Caki2 (cell line): ENCODE data around the gene CTNNA3. TPM values are rescaled to one million over a fixed set of nuclear protein-coding genes. Genes with fewer than 3 reads are reported as not detected.

Experiments used
- DNase-seq: peaks from one replicate; pipeline ENCODE4 v3.0.0-alpha.2; 2015; ENCODE audit warnings: low read depth
- in situ Hi-C: cut with HindIII; loops from 2 replicates; pipeline ENCODE4 v1.10.0; 2016; ENCODE audit warnings: low sequenced_read_pairs, low pct_unique_long_range_greater_than_20kb, mixed read lengths
- total RNA-seq: library from RNA; depleted of rRNA; stranded (reverse); fragments of >200 nt; shearing (Covaris generic); gene quantifications from 2 replicates; pipeline ENCODE4 v1.2.3, GENCODE V29; 2014; ENCODE audit warnings: low replicate concordance

The CTNNA3 gene
- total RNA-seq, 1 experiment from 2014 or later = not detected

GRCh38 chr10:67036808-67037207, 659.2 kb downstream of the CTNNA3 start:
- DNase-seq = no peak
- in situ Hi-C loops = no loop called here

GRCh38 chr10:67033878-67034277, 662.1 kb downstream of the CTNNA3 start:
- in situ Hi-C loops = no loop called here
- DNase-seq = no peak

- DNase-seq = no peak
- in situ Hi-C loops = no loop called here
Observed at GRCh38 chr10:67022099-67022498, 673.9 kb downstream of the CTNNA3 start.

- DNase-seq = no peak
- in situ Hi-C loops = no loop called here
Observed at GRCh38 chr10:67017218-67017617, 678.8 kb downstream of the CTNNA3 start.

- in situ Hi-C loops = no loop called here
Observed at GRCh38 chr10:67015225-67015624, 680.8 kb downstream of the CTNNA3 start.

GRCh38 chr10:67011981-67012380, 684.0 kb downstream of the CTNNA3 start:
- DNase-seq = no peak
- in situ Hi-C loops = no loop called here

More at GRCh38 chr10:67015225-67015624, 680.8 kb downstream of the CTNNA3 start:
- DNase-seq = no peak

- in situ Hi-C loops = no loop called here
Observed at GRCh38 chr10:67011480-67011879, 684.5 kb downstream of the CTNNA3 start.

GRCh38 chr10:67005981-67006380, 690.0 kb downstream of the CTNNA3 start:
- in situ Hi-C loops = no loop called here

More at GRCh38 chr10:67011480-67011879, 684.5 kb downstream of the CTNNA3 start:
- no peak for DNase-seq

GRCh38 chr10:67004690-67005089, 691.3 kb downstream of the CTNNA3 start:
- in situ Hi-C loops = no loop called here
- no peak for DNase-seq

More at GRCh38 chr10:67005981-67006380, 690.0 kb downstream of the CTNNA3 start:
- DNase-seq = no peak

GRCh38 chr10:66999762-67000545, 696.0 kb downstream of the CTNNA3 start:
- in situ Hi-C loops = no loop called here
- no peak for DNase-seq

GRCh38 chr10:66996996-66997395, 699.0 kb downstream of the CTNNA3 start:
- in situ Hi-C loops = no loop called here
- DNase-seq = no peak

- DNase-seq = no peak
- in situ Hi-C loops = no loop called here
Observed at GRCh38 chr10:66990143-66990830, 705.7 kb downstream of the CTNNA3 start.

GRCh38 chr10:66983475-66983818, 712.5 kb downstream of the CTNNA3 start:
- in situ Hi-C loops = no loop called here
- no peak for DNase-seq

GRCh38 chr10:66982792-66983474, 713.1 kb downstream of the CTNNA3 start:
- DNase-seq = no peak
- in situ Hi-C loops = no loop called here

- in situ Hi-C loops = no loop called here
- no peak for DNase-seq
Observed at GRCh38 chr10:66982053-66982420, 714.0 kb downstream of the CTNNA3 start.

GRCh38 chr10:66981361-66982052, 714.5 kb downstream of the CTNNA3 start:
- DNase-seq = no peak
- in situ Hi-C loops = no loop called here

GRCh38 chr10:66980246-66980815, 715.7 kb downstream of the CTNNA3 start:
- in situ Hi-C loops = no loop called here
- no peak for DNase-seq

- in situ Hi-C loops = no loop called here
- DNase-seq = no peak
Observed at GRCh38 chr10:66964946-66965345, 731.0 kb downstream of the CTNNA3 start.
